DOHH2 (cell line): ENCODE data around the gene ODAD4.

ENCODE experiments used
- EZH2phosphoT487 ChIP-seq: fragments of 200-600 bp; sonication (generic); IDR thresholded peaks from 2 replicates; pipeline ENCODE4 v1.6.1; 2017; ENCODE audit warnings: borderline replicate concordance, mild to moderate bottlenecking, antibody characterized with exemption, low read length, moderate library complexity, mixed read lengths
- TF ChIP-seq, protein P1 (sequence below): fragments of 200-600 bp; sonication (generic); IDR thresholded peaks from one replicate; pipeline ENCODE4 v1.5.1; 2014; ENCODE audit warnings: antibody characterized with exemption, mild to moderate bottlenecking, low read depth, low read length; ENCODE audit not compliant: poor library complexity, severe bottlenecking

- TF ChIP-seq, protein P1, sequence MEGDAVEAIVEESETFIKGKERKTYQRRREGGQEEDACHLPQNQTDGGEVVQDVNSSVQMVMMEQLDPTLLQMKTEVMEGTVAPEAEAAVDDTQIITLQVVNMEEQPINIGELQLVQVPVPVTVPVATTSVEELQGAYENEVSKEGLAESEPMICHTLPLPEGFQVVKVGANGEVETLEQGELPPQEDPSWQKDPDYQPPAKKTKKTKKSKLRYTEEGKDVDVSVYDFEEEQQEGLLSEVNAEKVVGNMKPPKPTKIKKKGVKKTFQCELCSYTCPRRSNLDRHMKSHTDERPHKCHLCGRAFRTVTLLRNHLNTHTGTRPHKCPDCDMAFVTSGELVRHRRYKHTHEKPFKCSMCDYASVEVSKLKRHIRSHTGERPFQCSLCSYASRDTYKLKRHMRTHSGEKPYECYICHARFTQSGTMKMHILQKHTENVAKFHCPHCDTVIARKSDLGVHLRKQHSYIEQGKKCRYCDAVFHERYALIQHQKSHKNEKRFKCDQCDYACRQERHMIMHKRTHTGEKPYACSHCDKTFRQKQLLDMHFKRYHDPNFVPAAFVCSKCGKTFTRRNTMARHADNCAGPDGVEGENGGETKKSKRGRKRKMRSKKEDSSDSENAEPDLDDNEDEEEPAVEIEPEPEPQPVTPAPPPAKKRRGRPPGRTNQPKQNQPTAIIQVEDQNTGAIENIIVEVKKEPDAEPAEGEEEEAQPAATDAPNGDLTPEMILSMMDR, result no peak
- TF ChIP-seq EZH2phosphoT487, result no peak
These were observed 42.0 kb upstream of the ODAD4 start for GRCh38 chr17:41888332-41888965.
